ENCODE measurements around the gene CD44.

Gene CD44

GRCh38 chr11:35179466-35180135 lies 40.6 kb downstream of the CD44 start:
- no peak for DNase-seq

DNA sequence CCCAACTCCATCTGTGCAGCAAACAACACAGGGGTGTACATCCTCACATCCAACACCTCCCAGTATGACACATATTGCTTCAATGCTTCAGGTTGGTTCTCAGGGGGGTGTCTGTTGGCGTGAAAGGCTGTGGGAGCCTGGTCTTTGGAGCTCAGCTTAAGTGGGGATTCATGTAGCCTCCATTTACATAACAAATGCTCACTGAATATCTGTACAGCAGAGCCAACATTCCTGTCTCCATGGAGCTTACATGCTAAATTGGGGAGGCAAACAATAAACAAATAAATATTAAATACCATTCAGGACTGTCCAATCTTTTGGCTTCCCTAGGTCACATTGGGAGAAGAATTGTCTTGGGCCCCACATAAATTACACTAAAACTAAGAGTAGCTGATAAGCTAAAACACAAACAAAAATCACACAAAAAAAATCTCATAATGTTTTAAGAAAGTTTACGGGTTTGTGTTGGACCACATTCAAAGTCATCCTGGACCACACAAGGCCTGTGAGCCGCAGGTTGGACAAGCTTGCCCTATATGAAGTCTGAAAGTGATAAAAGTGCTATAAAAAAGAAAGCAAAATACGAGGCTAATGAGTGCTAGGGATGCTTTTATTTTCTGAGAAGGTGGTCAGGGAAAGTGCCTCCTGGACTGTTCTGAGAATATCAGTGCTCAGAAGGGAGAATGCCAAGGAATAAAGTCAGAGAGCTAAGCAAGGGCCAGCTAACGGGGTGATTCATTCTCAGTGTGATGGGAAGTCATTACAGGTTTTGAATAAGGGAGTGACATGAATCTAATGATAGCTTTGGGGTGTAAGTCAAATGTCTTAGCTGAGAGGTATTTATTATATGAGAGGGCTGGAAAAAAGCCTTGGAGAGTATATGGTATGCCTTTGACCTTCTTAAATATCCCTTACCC lies 41.6 kb downstream of the CD44 start:
- DNase-seq = no peak

DNA sequence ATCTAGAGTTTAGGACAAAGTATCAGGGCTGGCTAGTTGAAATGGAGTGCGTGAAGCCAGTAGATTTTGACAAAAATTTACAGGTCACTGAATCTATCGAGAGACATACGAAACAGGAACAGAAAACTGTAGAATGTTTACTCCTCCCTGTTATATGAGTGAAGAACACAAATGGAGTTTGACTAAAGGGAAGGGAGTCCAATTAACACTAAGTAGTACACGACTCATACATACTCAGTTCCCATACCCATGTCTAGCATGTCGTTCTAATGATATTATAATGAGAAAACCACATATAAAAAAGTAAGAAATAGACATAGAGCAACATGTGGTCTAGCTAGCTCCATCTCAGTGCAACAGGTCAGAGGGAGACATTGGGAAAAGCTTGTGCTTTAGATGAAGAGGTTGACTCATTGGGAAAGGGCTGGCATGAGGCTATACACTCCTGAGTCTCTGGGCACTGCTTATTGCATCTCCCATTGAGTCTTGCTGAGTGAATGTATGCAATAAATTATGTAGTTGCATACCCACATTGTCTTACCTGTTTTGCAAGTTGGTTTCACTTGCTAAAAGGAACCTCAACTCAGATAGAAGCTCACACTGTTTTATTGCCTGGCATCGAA lies 43.5 kb downstream of the CD44 start:
- no peak for DNase-seq

DNA sequence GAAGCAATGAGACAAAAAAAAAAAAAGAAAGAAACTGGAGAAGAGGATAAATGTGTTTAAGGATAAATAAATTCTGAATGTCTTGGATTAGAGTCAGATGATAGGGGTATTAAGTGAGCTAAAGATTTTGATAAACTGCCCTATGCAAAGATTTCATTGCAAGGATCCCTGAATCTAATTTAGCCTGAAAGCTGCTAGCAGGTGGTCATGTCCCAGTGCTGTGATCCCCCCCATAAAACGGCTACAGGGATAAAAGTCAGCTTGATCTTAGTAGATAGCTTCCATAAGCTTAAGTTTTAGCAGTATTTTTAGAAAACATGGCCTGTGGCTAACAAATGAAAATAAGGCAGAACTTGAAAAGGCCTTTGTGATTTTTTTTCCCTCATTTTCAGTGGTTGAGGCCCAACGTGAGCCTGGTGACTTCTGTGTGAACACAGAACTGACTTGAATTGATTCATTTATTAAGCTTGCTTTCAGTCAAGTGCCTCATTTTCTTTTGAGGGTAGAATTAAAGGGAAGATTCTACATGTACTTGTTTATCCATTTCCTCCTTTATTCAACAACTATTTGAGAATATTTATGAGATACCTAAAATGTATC lies 44.5 kb downstream of the CD44 start:
- no peak for DNase-seq

GRCh38 chr11:35185696-35186095 lies 46.7 kb downstream of the CD44 start:
- no peak for DNase-seq

DNA sequence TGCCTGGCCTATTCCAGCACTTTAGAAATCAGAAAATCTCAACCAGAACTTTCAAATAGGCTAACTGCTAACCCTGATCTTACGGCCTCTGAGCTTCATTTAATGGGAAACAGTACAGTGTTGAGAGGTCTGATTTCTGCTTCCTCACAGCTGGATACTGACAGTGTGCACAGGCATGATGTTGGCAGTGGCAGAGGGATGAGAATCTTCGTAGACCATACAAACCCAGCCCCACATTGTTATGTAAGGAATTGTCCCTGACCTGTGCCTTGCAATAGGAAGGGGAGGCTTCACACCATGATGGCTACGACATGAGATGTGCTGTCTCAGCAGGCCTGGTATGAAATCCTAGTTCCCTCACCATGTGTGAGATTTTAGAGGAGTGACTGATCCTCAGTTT lies 49.0 kb downstream of the CD44 start:
- no peak for DNase-seq

- DNase-seq = no peak
These were observed 51.9 kb downstream of the CD44 start for GRCh38 chr11:35190804-35191348.

- DNase-seq = no peak
These were observed 53.4 kb downstream of the CD44 start for GRCh38 chr11:35192347-35192746.

DNA sequence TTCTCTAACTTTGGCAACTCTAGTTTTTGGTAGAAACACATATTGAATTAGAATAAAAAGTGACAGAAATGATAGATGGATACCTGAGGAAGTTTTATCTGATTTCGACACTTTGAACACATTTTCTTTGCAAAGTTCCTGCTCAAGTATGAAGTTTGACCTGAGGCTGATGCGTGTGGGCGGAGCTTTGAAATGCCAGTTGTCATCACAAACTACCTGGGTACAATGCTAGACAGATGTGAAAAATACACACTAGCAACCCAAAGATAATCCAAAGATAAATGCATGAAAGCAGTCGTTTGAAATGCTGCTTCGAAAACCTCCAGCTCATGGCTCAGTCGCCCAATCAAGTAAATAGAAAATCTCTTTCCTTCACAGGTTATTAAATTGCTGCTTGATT lies 54.8 kb downstream of the CD44 start:
- DNase-seq = no peak

- no peak for DNase-seq
These were observed 58.3 kb downstream of the CD44 start for GRCh38 chr11:35197292-35197691.

GRCh38 chr11:35200811-35201341 lies 61.9 kb downstream of the CD44 start:
- no peak for DNase-seq

DNA sequence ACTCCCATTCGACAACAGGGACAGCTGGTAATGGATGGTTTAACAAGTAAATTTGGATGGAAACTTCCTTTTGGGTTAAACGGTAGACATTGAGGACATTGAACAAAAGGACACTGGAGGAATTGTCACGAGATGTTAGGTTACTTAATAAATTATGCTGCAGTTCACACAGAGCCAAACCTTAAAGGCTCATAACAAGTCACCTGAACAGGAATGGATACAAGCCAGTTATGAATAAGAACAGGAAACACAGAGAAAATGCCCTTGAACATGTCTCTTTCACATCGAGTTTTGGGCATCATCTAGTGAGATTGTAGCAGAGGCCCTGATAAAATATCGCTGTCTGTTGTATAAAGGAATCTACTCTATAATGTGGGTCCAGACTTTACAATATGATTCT lies 65.6 kb downstream of the CD44 start:
- DNase-seq = no peak

- DNase-seq = no peak
These were observed 67.6 kb downstream of the CD44 start for GRCh38 chr11:35206616-35207015.

DNA sequence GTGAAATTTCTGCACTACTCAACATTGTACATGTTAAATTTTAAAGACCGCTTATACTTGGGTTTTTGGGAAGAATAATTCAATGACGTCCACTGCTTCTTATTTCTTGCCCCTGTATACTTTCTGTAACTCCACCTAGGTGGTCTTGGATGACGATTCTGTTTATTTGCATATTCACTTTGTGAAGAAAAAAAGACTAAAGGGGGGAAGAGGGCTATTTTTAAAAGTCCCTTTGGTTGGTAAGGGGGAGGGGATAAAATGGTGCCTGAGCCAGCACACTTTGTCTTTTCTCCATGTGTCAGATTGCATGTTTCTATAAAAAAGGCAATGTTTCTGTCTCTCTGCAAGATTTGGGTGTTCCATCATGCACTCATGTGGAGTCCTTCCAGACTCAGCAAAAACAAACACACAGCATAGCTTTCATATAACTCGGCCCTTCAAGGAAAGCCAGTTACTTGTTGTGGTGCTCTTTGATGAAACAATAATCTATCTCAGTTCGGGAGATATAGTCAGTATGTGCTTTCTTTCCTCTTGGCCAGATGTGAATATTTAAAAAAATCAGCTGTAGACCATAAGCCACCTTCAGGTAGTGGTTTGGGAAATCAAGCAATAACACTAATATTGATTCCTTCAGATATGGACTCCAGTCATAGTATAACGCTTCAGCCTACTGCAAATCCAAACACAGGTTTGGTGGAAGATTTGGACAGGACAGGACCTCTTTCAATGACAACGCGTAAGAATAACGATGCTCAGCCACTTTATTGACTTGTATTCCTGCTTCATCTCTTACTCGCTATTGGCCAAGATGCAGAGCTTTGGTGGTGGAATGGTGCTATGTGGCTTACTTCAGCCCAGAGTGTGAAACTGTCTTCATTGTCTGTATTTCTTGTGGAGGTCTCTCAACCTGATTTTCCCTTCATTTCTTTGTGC lies 68.8 kb downstream of the CD44 start:
- DNase-seq = no peak

- DNase-seq = no peak
These were observed 69.8 kb downstream of the CD44 start for GRCh38 chr11:35208795-35209194.

DNA sequence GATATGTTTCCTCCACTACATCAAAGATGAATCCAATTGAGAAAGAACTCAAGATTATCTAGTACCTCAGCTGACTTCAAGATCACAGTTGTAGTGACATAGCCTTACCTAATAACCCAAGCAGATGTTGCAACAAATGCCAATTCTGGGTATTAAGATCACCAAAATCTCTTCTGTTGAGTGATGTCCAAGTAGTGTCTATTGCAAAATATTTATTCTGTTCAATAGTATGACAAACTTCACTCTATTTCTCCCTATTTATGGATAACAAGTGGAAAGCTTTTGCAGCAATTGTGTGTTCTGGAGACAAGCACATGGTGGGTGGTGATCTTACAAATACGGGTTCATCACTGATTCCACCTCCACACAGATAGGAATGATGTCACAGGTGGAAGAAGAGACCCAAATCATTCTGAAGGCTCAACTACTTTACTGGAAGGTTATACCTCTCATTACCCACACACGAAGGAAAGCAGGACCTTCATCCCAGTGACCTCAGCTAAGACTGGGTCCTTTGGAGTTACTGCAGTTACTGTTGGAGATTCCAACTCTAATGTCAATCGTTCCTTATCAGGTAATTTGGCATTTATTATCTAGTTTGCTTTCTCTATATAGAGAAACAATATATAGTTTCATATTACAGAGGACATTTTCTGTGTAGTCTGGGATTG lies 72.0 kb downstream of the CD44 start:
- DNase-seq = no peak

DNA sequence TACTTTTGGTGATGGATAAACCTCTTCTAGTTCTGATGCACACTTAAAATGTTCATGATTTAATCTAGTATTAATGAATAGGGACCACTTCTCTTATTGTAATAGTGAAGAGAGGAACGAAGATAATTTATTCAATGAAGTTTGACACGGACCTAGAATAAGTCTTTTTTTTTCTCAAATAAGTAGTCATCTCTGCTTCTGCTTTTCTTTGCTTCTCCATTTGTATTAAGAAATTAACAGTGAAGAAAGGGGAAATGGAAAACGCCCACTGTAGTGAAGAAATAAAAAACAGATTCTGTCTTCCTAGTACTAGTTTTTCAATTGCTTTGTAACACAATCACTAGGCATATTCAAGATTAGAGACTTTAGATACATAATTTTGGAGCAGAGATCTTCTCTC lies 73.0 kb downstream of the CD44 start:
- no peak for DNase-seq

DNA sequence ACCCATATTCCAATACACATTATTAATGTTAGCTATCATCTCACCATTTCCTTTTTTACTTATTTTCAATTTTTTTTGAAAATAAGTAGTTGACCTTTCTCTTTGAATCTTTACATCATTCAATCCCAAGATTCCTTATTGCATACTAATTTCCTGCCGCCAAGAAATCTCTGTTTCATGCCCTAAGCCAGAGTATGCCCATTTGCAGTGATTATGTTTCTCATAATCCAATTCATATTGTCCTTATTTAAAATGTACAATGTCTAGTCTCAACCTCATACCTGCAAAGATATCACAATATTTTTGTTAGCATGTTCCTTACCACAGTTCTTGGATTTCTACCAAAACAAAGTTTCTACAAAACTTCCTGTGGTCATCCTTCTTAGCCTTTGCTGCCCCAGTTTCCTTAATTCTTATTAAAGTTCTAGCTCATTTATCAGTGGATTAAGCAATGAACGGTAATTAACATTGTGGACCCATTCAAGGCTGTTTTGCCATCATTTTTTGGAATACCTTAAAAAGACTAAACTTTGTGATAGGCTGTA lies 75.3 kb downstream of the CD44 start:
- DNase-seq = no peak

- peak; percentile 94 for DNase-seq
These were observed 75.8 kb downstream of the CD44 start for GRCh38 chr11:35214792-35215193.

GRCh38 chr11:35215945-35216344 lies 77.0 kb downstream of the CD44 start:
- no peak for DNase-seq

Measured in NCI-H226 (cell line).